Natural killer cell (primary cell): ENCODE data around the gene B4GAT1. TPM values are rescaled to one million over a fixed set of nuclear protein-coding genes. Genes with fewer than 3 reads are reported as not detected.
"Not testable (repeated sequence)": the region's sequence is repeated elsewhere in the genome, so short reads cannot be mapped to it uniquely, and the experiment has no call there.

Experiments
- ATAC-seq, 3 donors: fragments of 150-1000 bp in 2 of 3; fragments of 200-7000 bp in 1 of 3; cut with Tn5 transposase; 1 replicate in 1 of 3; 2 replicates in 2 of 3; pipeline ENCODE4 v1.10.0; 2021; ENCODE audit warnings: mild to moderate bottlenecking in 2 of 3, moderate library complexity in 2 of 3
- DNase-seq, 2 donors: peaks; one replicate each; pipeline versions ENCODE4 v3.0.0 to v3.0.0-alpha.2; 2013 to 2021; ENCODE audit warnings: mixed read lengths in 1 of 2
- H3K27ac ChIP-seq: one replicate; pipeline ENCODE4 v1.5.1; 2013; ENCODE audit warnings: mild to moderate bottlenecking, low read length
- H3K27me3 ChIP-seq: one replicate; pipeline ENCODE4 v1.6.1; 2013; ENCODE audit warnings: low read length; ENCODE audit not compliant: control insufficient read depth, insufficient read depth
- H3K36me3 ChIP-seq: one replicate; pipeline ENCODE4 v1.6.1; 2013; ENCODE audit warnings: low read length; ENCODE audit not compliant: control insufficient read depth, insufficient read depth
- H3K4me1 ChIP-seq: one replicate; pipeline ENCODE4 v1.6.1; 2013; ENCODE audit warnings: low read length; ENCODE audit not compliant: control insufficient read depth, insufficient read depth
- H3K4me3 ChIP-seq: one replicate; pipeline ENCODE4 v1.5.1; 2013; ENCODE audit warnings: low read length
- H3K9me3 ChIP-seq: one replicate; pipeline ENCODE4 v1.6.1; 2013; ENCODE audit warnings: low read length; ENCODE audit not compliant: control insufficient read depth, insufficient read depth
- H3K27ac Mint-ChIP-seq, 2 donors: one replicate each; pipeline ENCODE4 v1.8.0; 2022; ENCODE audit warnings: mild to moderate bottlenecking in 2 of 2, mixed read lengths in 2 of 2, moderate library complexity in 1 of 2
- H3K27me3 Mint-ChIP-seq, 2 donors: one replicate each; pipeline ENCODE4 v1.8.0; 2022; ENCODE audit warnings: low read depth in 2 of 2, mixed read lengths in 2 of 2
- H3K36me3 Mint-ChIP-seq: one replicate; pipeline ENCODE4 v1.8.0; 2022; ENCODE audit warnings: mixed read lengths
- H3K4me1 Mint-ChIP-seq, 2 donors: one replicate each; pipeline ENCODE4 v1.8.0; 2022; ENCODE audit warnings: mixed read lengths in 2 of 2
- H3K4me3 Mint-ChIP-seq: one replicate; pipeline ENCODE4 v1.8.0; 2022; ENCODE audit warnings: mild to moderate bottlenecking, moderate library complexity, mixed read lengths
- H3K9me3 Mint-ChIP-seq, 2 donors: one replicate each; pipeline ENCODE4 v1.8.0; 2022; ENCODE audit warnings: mixed read lengths in 2 of 2
- CTCF ChIP-seq: fragments of 200-600 bp; IDR thresholded peaks from one replicate; pipeline ENCODE4 v1.8.0; 2022; ENCODE audit warnings: antibody characterized with exemption
- WGBS: methylation state at CpG from one replicate; pipeline ENCODE4 v1.1.7; 2013; ENCODE audit warnings: missing lambda C conversion rate; ENCODE audit not compliant: insufficient coverage; 5-methylcytosine and 5-hydroxymethylcytosine counted together
- intact Hi-C: fragments of 100-400 bp; cut with micrococcal nuclease; formaldehyde crosslinking; loops from one replicate; pipeline ENCODE4 v1.14.2; 2022
- total RNA-seq, 4 donors: library from RNA; stranded (reverse); fragments of 120-200 nt in 1 of 4; gene quantifications; one replicate each; pipeline versions ENCODE4 v1.2.3 to v1.2.4, GENCODE V29; 2013 to 2022

The B4GAT1 gene
- total RNA-seq, 3 donors from 2014 or later (not counting 1 experiment from before 2014, with no cell fraction given), result 2.0 to 4.2 (median 2.5) TPM

GRCh38 chr11:66324664-66325063, 22.8 kb downstream of the B4GAT1 start:
- Histone ChIP-seq H3K27ac (no peak overlapping the region), H3K36me3 (no peaks in the 10 kb centered on the region), H3K9me3 (no peaks in the 10 kb centered on the region), H3K4me1 (peaks cover 37% of the 10 kb centered on the region), H3K4me3 (no peak overlapping the region), H3K27me3 (no peaks in the 10 kb centered on the region)
- H3K36me3 Mint-ChIP-seq, result no peaks in the 10 kb centered on the region
- WGBS, result 94% methylated on average over 8 of the region's 10 CpGs
- H3K9me3 Mint-ChIP-seq, result no peaks in the 10 kb centered on the region
- ATAC-seq (no peak), DNase-seq (no peak)
- H3K27me3 Mint-ChIP-seq, result peaks cover 0 to 6% of the 10 kb centered on the region in 2 donors
- no peak overlapping the region for H3K27ac Mint-ChIP-seq
- TF ChIP-seq CTCF, result no peak
- H3K4me3 Mint-ChIP-seq, result no peak overlapping the region
- intact Hi-C loops, result no loop called here
- peaks cover 19 to 43% of the 10 kb centered on the region in 2 donors for H3K4me1 Mint-ChIP-seq

- no peak for ATAC-seq
- Histone ChIP-seq H3K4me3 (no peak overlapping the region), H3K9me3 (no peaks in the 10 kb centered on the region), H3K27me3 (no peaks in the 10 kb centered on the region), H3K27ac (no peak overlapping the region), H3K4me1 (peaks cover 33% of the 10 kb centered on the region), H3K36me3 (no peaks in the 10 kb centered on the region)
- no peak for TF ChIP-seq CTCF
- 95% methylated on average over 1 of the region's 1 CpG for WGBS
- DNase-seq, result no peak
- intact Hi-C loops, result no loop called here
- H3K4me1 Mint-ChIP-seq, result peaks cover 20 to 45% of the 10 kb centered on the region in 2 donors
- H3K27ac Mint-ChIP-seq, result no peak overlapping the region
- H3K9me3 Mint-ChIP-seq, result no peaks in the 10 kb centered on the region
- no peak overlapping the region for H3K4me3 Mint-ChIP-seq
- H3K27me3 Mint-ChIP-seq, result peaks cover 7 to 14% of the 10 kb centered on the region in 2 donors
- H3K36me3 Mint-ChIP-seq, result no peaks in the 10 kb centered on the region
These were observed 23.7 kb downstream of the B4GAT1 start for GRCh38 chr11:66323684-66324083.

- no peaks in the 10 kb centered on the region for H3K9me3 ChIP-seq
- H3K27me3 ChIP-seq, result no peaks in the 10 kb centered on the region
- no peak overlapping the region for H3K27ac ChIP-seq
- ATAC-seq, result no peak
- WGBS, result 96% methylated on average over 11 of the region's 11 CpGs
- Mint-ChIP-seq H3K27me3 (peaks cover 9 to 17% of the 10 kb centered on the region in 2 donors), H3K4me1 (peaks cover 15 to 44% of the 10 kb centered on the region in 2 donors), H3K4me3 (no peak overlapping the region), H3K27ac (no peak overlapping the region), H3K36me3 (no peaks in the 10 kb centered on the region), H3K9me3 (no peaks in the 10 kb centered on the region)
- intact Hi-C loops, result no loop called here
- no peak for TF ChIP-seq CTCF
- H3K4me3 ChIP-seq, result no peak overlapping the region
- peaks cover 33% of the 10 kb centered on the region for H3K4me1 ChIP-seq
- no peaks in the 10 kb centered on the region for H3K36me3 ChIP-seq
- no peak for DNase-seq
These were observed 24.5 kb downstream of the B4GAT1 start for GRCh38 chr11:66322732-66323427.

GRCh38 chr11:66321606-66322005, 25.8 kb downstream of the B4GAT1 start:
- ATAC-seq (no peak), DNase-seq (no peak)
- Histone ChIP-seq H3K4me3 (no peak overlapping the region), H3K36me3 (no peaks in the 10 kb centered on the region), H3K9me3 (no peaks in the 10 kb centered on the region), H3K4me1 (peaks cover 29% of the 10 kb centered on the region), H3K27me3 (no peaks in the 10 kb centered on the region), H3K27ac (no peak overlapping the region)
- intact Hi-C loops, result no loop called here
- H3K9me3 Mint-ChIP-seq, result no peaks in the 10 kb centered on the region
- peaks cover 7 to 42% of the 10 kb centered on the region in 2 donors for H3K4me1 Mint-ChIP-seq
- H3K27ac Mint-ChIP-seq, result no peak overlapping the region
- WGBS, result 93% methylated on average over 4 of the region's 4 CpGs
- no peak for TF ChIP-seq CTCF
- peaks cover 9 to 17% of the 10 kb centered on the region in 2 donors for H3K27me3 Mint-ChIP-seq
- H3K4me3 Mint-ChIP-seq, result no peak overlapping the region
- no peaks in the 10 kb centered on the region for H3K36me3 Mint-ChIP-seq

GRCh38 chr11:66320748-66321147, 26.7 kb downstream of the B4GAT1 start:
- not testable (repeated sequence) for H3K4me3 ChIP-seq, H3K27ac Mint-ChIP-seq

More at GRCh38 chr11:66320748-66321147, 26.7 kb downstream of the B4GAT1 start:
- peaks cover 7 to 35% of the 10 kb centered on the region in 2 donors for H3K4me1 Mint-ChIP-seq
- 93% methylated on average over 3 of the region's 6 CpGs for WGBS
- intact Hi-C loops, H3K36me3 Mint-ChIP-seq, DNase-seq, H3K27me3 ChIP-seq, H3K4me3 Mint-ChIP-seq, ATAC-seq, H3K9me3 ChIP-seq, H3K36me3 ChIP-seq, H3K27ac ChIP-seq, H3K9me3 Mint-ChIP-seq: not testable (repeated sequence)
- H3K27me3 Mint-ChIP-seq, result peaks cover 14 to 21% of the 10 kb centered on the region in 2 donors
- peaks cover 22% of the 10 kb centered on the region for H3K4me1 ChIP-seq
